CD4-positive, alpha-beta T cell treated with Interleukin-4 for 4 hours (primary cell): ENCODE measurements around the gene GRM7.

Experiments used
- DNase-seq: peaks from one replicate; pipeline ENCODE4 v3.0.0-alpha.2; 2020

Gene GRM7

GRCh38 chr3:6985848-6986247, 124.9 kb downstream of the GRM7 start:
- DNase-seq = no peak

GRCh38 chr3:6989608-6990291, 128.8 kb downstream of the GRM7 start:
- DNase-seq = no peak

GRCh38 chr3:6994081-6994668, 133.3 kb downstream of the GRM7 start:
- no peak for DNase-seq

GRCh38 chr3:7000501-7000900, 139.6 kb downstream of the GRM7 start:
- no peak for DNase-seq

DNA sequence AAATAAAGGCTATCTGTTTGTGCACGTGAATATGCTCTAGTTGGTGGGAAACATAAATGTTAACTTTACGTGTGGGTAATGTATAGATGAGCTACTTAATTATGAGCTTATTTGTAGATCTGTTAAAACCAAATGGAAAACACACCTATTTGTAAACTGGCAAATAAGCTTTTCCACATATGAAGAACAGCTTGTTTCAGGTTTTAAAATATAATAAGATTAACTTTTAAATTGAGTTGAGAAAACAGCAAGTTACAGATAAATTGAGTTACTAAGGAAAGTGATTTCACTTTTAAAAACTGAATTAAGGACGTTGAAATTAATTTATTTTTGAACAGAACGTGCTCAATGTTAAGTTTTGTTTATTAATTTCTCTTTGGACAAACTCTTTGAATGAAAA, 140.5 kb downstream of the GRM7 start:
- DNase-seq = no peak

GRCh38 chr3:7015683-7016440, 154.9 kb downstream of the GRM7 start:
- no peak for DNase-seq

DNA sequence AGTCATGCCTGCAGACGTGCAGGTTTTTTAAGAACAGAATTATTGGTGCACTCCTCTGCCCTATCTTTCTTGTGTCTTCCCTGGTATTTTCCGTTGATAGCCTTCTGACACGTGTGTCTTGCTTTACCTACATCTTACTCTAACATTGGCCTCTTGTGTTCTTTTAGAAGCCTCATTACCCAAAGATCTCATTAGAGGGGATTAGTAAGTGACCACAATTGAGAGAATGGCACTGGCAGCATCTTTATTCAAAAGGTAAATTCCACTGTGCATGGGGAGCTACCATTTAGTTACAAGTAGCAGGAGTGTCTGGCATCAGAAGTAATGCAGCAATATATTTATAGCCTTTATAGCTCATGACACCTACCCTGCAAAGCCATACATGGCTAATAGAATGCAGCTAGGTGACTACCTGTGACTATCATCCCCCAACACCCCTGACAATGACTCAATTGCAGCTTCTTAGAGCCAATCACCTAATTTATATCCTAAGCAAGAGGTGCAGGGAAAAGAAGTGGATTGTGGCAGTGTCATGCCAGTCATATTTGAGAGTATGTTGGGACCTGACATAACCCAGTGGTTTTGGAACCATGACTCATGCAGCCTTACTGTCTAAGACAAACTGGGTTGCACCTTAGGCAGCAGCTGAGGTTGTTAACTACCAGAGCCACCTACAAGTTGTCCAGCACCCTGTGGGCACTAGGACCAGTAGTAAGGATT, 164.8 kb downstream of the GRM7 start:
- DNase-seq = no peak

GRCh38 chr3:7029562-7029961, 168.6 kb downstream of the GRM7 start:
- no peak for DNase-seq

DNA sequence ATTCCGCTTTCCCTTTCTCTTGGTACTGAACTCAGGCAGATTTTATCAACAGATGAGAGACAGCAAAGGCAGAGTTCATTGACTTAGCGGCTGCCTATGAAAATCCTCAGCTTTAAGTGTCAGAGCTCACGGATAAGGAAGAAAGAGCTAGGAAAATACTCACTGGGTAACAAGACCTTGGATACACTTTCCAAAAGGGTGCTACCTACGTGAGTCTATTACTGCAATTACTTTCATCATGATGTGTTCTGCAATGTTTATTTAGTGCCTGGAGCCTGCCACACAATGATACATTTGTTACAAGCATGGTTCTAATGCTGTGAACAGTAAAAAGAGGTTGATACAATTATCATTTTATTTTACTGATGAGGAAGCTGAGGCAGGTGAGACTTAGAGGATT, 177.5 kb downstream of the GRM7 start:
- no peak for DNase-seq

- DNase-seq = no peak
Observed at GRCh38 chr3:7062714-7063113, 201.8 kb downstream of the GRM7 start.

DNA sequence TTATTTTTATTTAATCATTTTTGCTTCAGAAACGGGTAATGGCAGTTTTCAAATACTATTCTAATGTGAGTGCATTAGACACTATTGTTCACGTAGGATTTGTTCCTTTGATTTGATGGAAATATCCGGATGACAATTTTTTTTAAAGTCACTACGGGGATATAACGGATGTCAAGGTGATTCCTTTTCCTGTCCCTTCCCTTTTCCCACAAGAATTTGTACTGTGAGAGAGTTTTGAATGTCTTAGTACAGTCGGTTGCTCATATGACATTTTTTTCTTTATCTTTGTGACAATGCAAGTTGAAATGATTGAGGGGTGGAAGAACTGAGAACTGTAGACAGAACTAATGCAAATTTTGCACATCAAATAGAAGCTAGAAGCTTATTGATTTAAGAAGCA, 209.5 kb downstream of the GRM7 start:
- no peak for DNase-seq

DNA sequence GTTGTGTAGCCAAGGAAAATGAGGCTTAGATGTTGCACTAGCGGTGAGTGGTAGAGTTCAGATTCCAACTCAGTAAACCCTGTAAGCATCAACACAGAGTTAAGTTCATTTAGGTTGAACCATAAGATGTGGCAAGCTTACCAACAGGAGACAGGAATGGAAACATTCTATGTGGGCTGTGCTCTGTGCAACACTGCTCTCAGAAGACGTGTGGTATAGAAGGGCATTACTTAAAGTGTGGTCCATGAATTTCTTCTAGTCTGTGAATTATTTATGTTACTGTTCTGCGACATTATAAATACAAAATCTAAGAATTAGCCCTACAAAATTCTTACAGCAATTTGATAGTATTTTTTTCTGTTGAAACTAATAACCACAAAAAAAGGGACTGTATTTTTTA, 213.3 kb downstream of the GRM7 start:
- no peak for DNase-seq

- no peak for DNase-seq
Observed at GRCh38 chr3:7075117-7075516, 214.2 kb downstream of the GRM7 start.

GRCh38 chr3:7075901-7076300, 215.0 kb downstream of the GRM7 start:
- no peak for DNase-seq

GRCh38 chr3:7082244-7082643, 221.3 kb downstream of the GRM7 start:
- DNase-seq = no peak

DNA sequence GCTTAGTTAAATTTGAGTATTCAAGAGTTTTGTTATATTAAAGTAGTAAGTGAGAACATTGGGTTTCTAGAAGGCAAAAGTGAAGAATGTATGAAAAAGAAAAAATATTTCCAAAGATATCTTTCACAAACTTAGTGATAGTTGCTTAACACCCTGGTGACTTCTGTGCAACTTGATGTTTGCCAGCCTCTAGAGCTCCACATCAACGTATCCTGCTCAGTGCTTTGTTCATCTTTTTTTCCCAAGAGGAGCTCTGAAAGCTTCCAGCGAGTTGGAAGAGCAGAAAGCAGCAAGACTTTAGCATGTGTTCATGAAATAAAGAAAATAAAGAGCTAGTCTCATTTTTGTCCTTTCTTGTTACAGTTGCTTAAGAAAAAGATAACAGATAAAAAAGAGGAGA, 225.5 kb downstream of the GRM7 start:
- DNase-seq = no peak

GRCh38 chr3:7095116-7095515, 234.2 kb downstream of the GRM7 start:
- no peak for DNase-seq

- no peak for DNase-seq
Observed at GRCh38 chr3:7100136-7100535, 239.2 kb downstream of the GRM7 start.

- DNase-seq = no peak
Observed at GRCh38 chr3:7106635-7107034, 245.7 kb downstream of the GRM7 start.

DNA sequence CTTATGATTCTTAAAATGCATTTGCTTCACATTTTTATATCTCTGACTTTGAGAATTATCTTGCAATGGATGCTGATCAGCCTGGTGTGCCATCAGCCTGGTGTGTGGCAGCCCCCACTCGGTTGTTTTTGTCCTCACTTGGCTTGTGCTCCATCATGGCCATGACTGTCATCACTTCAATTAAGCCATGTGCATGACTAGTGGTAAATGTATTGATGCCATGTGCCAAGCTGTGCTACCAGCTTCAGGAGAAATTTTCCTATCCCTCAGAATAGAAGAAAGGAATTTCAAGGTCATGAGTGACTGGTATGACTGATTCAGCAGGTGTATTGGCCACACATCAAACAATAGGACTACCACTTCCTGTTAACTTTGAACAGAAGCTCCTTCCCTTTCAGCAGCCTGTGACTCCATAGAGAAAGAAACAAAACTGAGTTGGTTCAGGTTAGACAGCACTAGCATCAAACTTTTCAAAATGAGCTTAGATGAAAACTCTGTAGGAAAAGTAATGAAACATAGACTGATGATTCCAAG, 251.7 kb downstream of the GRM7 start:
- DNase-seq = no peak

- DNase-seq = no peak
Observed at GRCh38 chr3:7144697-7145308, 283.9 kb downstream of the GRM7 start.

DNA sequence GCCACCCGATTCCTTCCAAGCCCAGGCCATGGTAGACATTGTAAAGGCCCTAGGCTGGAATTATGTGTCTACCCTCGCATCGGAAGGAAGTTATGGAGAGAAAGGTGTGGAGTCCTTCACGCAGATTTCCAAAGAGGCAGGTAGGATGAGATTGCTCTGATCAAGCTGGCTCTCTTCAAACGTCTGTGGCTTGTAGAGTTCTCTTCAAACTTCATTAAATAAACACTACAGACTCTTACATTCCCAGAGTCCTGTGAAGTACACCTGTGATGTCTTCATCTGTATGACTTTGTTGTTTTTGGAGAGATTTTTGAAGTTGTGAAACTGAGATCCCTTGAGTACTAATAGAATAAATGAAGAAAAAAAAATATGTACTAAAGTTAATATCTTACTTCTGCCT, 285.6 kb downstream of the GRM7 start:
- DNase-seq = no peak

DNA sequence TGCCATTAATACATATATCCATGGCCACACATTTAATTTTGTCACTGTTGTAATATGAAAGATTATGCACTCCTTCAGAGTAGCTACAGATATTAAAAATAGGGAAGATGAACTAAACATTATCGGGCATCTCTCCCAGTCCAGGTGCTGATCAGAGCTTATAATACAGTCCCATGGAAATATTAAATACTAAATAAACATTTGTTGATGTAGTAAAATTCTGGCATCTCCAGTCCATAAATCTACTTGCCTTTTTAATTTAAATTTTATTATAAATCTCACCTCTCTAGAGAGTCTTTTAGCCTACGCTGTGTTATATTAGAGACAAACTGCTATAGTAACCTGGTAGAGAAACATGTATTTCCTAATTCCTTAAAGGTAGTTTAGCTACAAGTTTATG, 297.6 kb downstream of the GRM7 start:
- DNase-seq = no peak
